Measurements from ENCODE around the gene CEP170.
"Not testable (repeated sequence)": the region's sequence is repeated elsewhere in the genome, so short reads cannot be mapped to it uniquely, and the experiment has no call there.

CEP170 gene

DNA sequence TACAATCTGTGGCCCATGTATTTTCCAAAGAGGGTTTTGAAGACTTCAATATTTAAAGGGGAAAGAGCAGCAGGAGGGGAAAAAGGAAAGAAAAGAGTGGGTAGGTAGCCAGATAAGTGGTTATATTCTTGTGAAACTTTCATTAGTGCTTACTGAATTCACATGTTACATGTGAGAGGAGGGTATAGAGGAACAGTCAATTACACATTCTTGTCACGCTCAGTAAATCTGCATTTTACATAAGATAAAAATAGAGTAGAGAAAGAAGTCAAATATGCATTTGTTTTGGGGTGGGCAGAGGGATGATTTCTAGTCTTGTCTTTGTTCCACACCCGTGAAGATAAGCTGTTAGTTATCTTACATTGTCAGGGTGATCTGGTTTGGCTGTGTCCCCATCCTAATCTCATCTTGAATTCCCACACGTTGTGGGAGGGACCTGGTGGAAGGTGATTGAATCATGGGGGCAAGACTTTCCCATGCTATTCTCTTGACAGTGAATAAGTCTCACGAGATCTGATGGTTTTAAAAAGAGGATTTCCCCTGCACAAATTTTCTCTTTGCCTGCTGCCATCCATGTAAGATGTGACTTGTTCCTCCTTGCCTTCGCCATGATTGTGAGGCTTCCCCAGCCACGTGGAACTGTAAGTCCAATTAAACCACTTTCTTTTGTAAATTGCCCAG, 149.3 kb downstream of the CEP170 start:
- not testable (repeated sequence) for DNase-seq (ENCODE audit: low read depth); H3K4me3 ChIP-seq (ENCODE audit: low read depth, low read length)

DNA sequence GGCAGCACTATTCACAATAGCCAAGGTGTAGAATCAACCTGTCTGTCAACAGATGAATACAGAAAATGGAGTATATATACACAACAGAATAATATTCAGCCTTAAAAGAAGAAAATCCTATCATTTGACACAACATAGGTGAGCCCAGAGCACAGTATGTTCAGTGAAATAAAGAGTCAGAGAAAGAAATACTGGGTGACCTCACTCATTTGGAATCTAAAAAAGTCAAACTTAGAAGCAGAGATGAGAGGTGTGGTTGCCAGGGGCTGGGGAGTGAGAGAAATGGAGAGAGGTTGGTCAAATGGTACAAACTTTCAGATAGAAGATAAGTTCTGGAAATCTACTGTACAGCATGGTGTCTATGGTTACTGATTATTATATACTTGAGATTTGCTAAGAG, 150.0 kb downstream of the CEP170 start:
- not testable (repeated sequence) for H3K4me3 ChIP-seq (ENCODE audit: low read depth, low read length); DNase-seq (ENCODE audit: low read depth)

DNA sequence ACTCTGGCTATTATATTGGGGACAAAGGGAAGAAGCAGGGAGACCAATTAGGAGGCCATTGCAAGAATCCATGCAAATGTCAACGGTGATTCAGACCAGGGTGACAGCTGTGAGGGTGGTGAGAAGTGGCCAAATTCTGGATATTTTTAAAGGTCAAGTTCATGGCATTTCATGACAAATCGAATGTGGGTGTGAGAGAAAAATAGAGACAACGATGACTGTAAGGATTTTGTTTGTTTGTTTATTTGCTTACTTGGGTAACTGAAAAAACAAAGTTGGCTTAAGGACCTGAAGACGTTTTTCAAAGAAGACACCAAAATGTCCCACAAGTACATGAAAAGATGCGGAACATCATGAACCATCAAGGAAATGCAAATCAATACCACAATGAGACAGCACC, 150.6 kb downstream of the CEP170 start:
- not testable (repeated sequence) for DNase-seq (ENCODE audit: low read depth); H3K4me3 ChIP-seq (ENCODE audit: low read depth, low read length)

DNA sequence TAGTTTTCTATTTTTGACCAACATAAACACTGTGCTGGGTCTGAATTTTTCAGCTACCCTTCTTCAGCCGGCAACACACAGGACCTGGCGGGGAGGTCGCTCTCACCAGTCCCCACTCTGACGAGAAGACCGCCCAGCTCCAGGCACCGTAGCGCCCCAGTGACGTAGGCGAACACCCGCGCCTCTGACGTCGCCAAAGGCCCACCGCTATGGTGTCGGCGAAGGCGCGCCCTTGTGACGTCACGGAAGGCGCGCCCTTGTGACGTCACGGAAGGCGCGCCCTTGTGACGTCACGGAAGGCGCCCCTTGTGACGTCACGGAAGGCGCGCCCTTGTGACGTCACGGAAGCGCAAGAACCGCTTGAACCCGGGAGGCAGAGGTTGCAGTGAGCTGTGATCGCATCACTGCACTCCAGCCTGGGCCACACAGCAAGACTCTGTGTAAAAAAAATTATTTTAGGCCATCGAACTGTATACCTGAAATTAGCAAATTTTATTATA, 153.5 kb downstream of the CEP170 start:
- peak; percentile 35 for DNase-seq (ENCODE audit: low read depth)

DNA sequence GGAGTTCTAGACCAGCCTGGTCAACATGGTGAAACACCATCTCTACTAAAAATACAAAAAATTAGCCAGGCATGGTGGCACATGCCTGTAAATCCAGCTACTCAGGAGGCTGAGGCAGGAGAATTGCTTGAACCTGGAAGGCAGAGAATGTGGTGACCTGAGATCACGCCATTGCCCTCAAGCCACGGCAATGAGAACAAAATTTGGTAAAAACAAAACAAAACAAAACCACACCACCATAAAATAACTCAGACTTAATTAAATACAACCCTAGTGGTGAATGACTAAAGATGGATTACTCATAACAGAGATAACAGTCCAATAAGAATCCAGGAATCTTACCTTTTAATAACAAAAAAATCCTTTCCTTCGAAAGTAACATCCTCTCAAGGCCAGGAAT, 167.7 kb downstream of the CEP170 start:
- H3K4me3 ChIP-seq (ENCODE audit: low read depth, low read length); DNase-seq (ENCODE audit: low read depth): not testable (repeated sequence)

More for the DNA sequence above, 153.5 kb downstream of the CEP170 start:
- H3K4me3 ChIP-seq (ENCODE audit: low read depth, low read length) = peak overlapping the region; percentile 49
